CD4-positive, alpha-beta T cell (primary cell): Measurements from ENCODE around the gene POLD1. TPM values are rescaled to one million over a fixed set of nuclear protein-coding genes. Genes with fewer than 3 reads are reported as not detected.

Experiments
- ATAC-seq: fragments of 200-7000 bp; cut with Tn5 transposase; one replicate; pipeline ENCODE4 v1.10.0; 2022; ENCODE audit warnings: mild to moderate bottlenecking; ENCODE audit not compliant: poor library complexity
- CTCF ChIA-PET: fragments of 350-600 bp; sonication (Branson Sonifier 250); formaldehyde crosslinking; loops from one replicate; lab custom pipeline; 2021; ENCODE audit warnings: antibody characterized with exemption, inconsistent platforms; lab: Charles Lee
- POLR2A ChIA-PET: fragments of 350-600 bp; sonication (Branson Sonifier 250); formaldehyde crosslinking; loops from one replicate; lab custom pipeline; 2021; ENCODE audit warnings: antibody characterized with exemption, inconsistent platforms; lab: Charles Lee
- DNase-seq, 14 experiments: peaks; one replicate each; pipeline ENCODE4 v3.0.0-alpha.2; 2013 to 2020; ENCODE audit warnings: mixed read lengths in 2 of 14
- H3K27ac ChIP-seq, 2 donors: one replicate each; pipeline versions ENCODE4 v1.5.1 to v1.7.0; 2013; ENCODE audit warnings: low read length in 2 of 2, low read depth in 1 of 2, mild to moderate bottlenecking in 1 of 2
- H3K27me3 ChIP-seq, 2 experiments: 1 replicate in 1 of 2; 2 replicates in 1 of 2; pipeline versions ENCODE4 v1.6.1 to v1.7.0; 2013; ENCODE audit warnings: low read length in 2 of 2, control low read depth in 1 of 2, mild to moderate bottlenecking in 1 of 2, moderate library complexity in 1 of 2; ENCODE audit not compliant: insufficient read depth in 2 of 2, control insufficient read depth in 1 of 2
- H3K36me3 ChIP-seq: one replicate; pipeline ENCODE4 v1.6.1; 2013; ENCODE audit warnings: low read length, control low read depth; ENCODE audit not compliant: insufficient read depth
- H3K4me1 ChIP-seq: one replicate; pipeline ENCODE4 v1.6.1; 2013; ENCODE audit warnings: low read length, control low read depth; ENCODE audit not compliant: insufficient read depth
- H3K4me3 ChIP-seq: one replicate; pipeline ENCODE4 v1.5.1; 2013; ENCODE audit warnings: mild to moderate bottlenecking, low read length, moderate library complexity
- H3K9me3 ChIP-seq, 2 experiments: 1 replicate in 1 of 2; 2 replicates in 1 of 2; pipeline versions ENCODE4 v1.6.1 to v1.7.0; 2013; ENCODE audit warnings: low read length in 2 of 2, mild to moderate bottlenecking in 2 of 2, control low read depth in 1 of 2, moderate library complexity in 1 of 2; ENCODE audit not compliant: control insufficient read depth in 1 of 2, insufficient read depth in 1 of 2
- H3K27ac Mint-ChIP-seq: one replicate; pipeline ENCODE4 v1.8.0; 2020; ENCODE audit warnings: mixed read lengths
- H3K27me3 Mint-ChIP-seq: one replicate; pipeline ENCODE4 v1.8.0; 2021; ENCODE audit warnings: mixed read lengths
- H3K36me3 Mint-ChIP-seq: one replicate; pipeline ENCODE4 v1.8.0; 2021; ENCODE audit warnings: low read depth, mixed read lengths
- H3K4me1 Mint-ChIP-seq: one replicate; pipeline ENCODE4 v1.8.0; 2021; ENCODE audit warnings: low read depth, mixed read lengths
- H3K4me3 Mint-ChIP-seq: one replicate; pipeline ENCODE4 v1.8.0; 2020; ENCODE audit warnings: mild to moderate bottlenecking, mixed read lengths
- H3K9me3 Mint-ChIP-seq: one replicate; pipeline ENCODE4 v1.8.0; 2020; ENCODE audit warnings: mixed read lengths
- intact Hi-C, 2 experiments: fragments of 100-400 bp; cut with DNase I in 1 of 2; cut with micrococcal nuclease in 1 of 2; formaldehyde crosslinking; loops; one replicate each; pipeline versions ENCODE4 v1.15.1 to v1.9.0; 2023 to 2025; cut with DNase I, micrococcal nuclease
- total RNA-seq, 174 experiments: library from RNA in 2 of 174; stranded (reverse) in 2 of 174; gene quantifications; one replicate each; pipeline ENCODE4 v1.2.3 and lab custom pipeline; 2021 to 2026
- TF ChIP-seq, protein P1 (sequence below): fragments of 200-600 bp; IDR thresholded peaks from one replicate; pipeline ENCODE4 v1.8.0; 2022; ENCODE audit warnings: antibody characterized with exemption, mild to moderate bottlenecking

POLD1 gene
- total RNA-seq, 2 experiments from 2014 or later: 22.1 to 24.2 TPM

DNA sequence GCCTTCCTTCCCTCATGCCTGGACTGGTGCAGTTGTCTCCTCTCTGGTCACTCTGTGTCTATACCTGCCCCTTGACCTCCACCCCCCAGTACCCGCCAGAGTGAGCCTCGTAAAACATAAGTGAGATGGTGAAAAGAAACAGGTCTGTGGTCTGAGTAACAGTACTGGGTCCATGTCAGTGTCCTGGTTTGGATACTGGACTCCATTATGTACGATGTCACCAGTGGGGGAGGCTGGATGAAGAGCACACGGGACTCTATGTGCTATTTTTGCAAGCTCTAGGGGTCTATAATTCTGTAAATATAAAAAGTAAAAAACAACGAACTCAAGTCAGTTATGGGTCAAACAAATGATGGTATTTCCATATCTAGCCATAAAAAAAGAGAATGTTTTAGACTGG, 62.9 kb downstream of the POLD1 start:
- ChIA-PET POLR2A (no interaction called here), CTCF (no interaction called here)
- no peak for DNase-seq
- peaks cover 0 to 5% of the 10 kb centered on the region in 2 experiments for H3K9me3 ChIP-seq
- no peaks in the 10 kb centered on the region for H3K4me1 ChIP-seq
- Mint-ChIP-seq H3K27me3 (peaks cover 6% of the 10 kb centered on the region), H3K9me3 (no peaks in the 10 kb centered on the region), H3K36me3 (no peaks in the 10 kb centered on the region), H3K4me3 (no peak overlapping the region), H3K4me1 (no peaks in the 10 kb centered on the region), H3K27ac (no peak overlapping the region)
- H3K4me3 ChIP-seq: no peak overlapping the region
- H3K27me3 ChIP-seq: no peaks in the 10 kb centered on the region
- no peak overlapping the region for H3K27ac ChIP-seq
- intact Hi-C loops: no loop called here
- no peak for ATAC-seq
- TF ChIP-seq, protein P1, sequence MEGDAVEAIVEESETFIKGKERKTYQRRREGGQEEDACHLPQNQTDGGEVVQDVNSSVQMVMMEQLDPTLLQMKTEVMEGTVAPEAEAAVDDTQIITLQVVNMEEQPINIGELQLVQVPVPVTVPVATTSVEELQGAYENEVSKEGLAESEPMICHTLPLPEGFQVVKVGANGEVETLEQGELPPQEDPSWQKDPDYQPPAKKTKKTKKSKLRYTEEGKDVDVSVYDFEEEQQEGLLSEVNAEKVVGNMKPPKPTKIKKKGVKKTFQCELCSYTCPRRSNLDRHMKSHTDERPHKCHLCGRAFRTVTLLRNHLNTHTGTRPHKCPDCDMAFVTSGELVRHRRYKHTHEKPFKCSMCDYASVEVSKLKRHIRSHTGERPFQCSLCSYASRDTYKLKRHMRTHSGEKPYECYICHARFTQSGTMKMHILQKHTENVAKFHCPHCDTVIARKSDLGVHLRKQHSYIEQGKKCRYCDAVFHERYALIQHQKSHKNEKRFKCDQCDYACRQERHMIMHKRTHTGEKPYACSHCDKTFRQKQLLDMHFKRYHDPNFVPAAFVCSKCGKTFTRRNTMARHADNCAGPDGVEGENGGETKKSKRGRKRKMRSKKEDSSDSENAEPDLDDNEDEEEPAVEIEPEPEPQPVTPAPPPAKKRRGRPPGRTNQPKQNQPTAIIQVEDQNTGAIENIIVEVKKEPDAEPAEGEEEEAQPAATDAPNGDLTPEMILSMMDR: no peak
- no peaks in the 10 kb centered on the region for H3K36me3 ChIP-seq

DNA sequence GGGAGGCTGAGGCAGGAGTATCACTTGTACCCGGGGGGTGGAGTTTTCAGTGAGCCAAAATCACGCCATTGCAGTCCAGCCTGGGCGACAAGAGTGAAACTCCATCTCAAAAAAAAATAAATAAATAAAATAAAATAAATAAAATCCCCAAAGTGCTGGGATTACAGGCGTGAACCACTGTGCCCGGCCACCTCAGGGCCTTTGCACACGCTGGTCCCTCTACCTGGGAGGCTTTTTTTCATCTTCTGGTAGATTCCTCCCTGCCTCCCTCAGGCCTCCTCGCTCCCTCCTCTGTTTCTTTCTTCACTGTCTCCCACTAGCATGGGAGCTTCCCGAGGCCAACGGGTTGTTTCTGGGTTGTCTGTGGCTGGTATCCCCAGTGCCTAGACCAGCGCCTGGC, 63.6 kb downstream of the POLD1 start:
- ChIA-PET CTCF (no interaction called here), POLR2A (no interaction called here)
- intact Hi-C loops: no loop called here
- Histone ChIP-seq H3K36me3 (no peaks in the 10 kb centered on the region), H3K27ac (no peak overlapping the region), H3K4me3 (no peak overlapping the region), H3K27me3 (no peaks in the 10 kb centered on the region), H3K9me3 (peaks cover 0 to 5% of the 10 kb centered on the region in 2 experiments), H3K4me1 (no peaks in the 10 kb centered on the region)
- Mint-ChIP-seq H3K4me1 (no peaks in the 10 kb centered on the region), H3K27ac (no peak overlapping the region), H3K4me3 (no peak overlapping the region), H3K9me3 (no peaks in the 10 kb centered on the region), H3K36me3 (no peaks in the 10 kb centered on the region), H3K27me3 (peaks cover 9% of the 10 kb centered on the region)
- ATAC-seq: no peak
- no peak for DNase-seq
- TF ChIP-seq, protein P1: no peak

DNA sequence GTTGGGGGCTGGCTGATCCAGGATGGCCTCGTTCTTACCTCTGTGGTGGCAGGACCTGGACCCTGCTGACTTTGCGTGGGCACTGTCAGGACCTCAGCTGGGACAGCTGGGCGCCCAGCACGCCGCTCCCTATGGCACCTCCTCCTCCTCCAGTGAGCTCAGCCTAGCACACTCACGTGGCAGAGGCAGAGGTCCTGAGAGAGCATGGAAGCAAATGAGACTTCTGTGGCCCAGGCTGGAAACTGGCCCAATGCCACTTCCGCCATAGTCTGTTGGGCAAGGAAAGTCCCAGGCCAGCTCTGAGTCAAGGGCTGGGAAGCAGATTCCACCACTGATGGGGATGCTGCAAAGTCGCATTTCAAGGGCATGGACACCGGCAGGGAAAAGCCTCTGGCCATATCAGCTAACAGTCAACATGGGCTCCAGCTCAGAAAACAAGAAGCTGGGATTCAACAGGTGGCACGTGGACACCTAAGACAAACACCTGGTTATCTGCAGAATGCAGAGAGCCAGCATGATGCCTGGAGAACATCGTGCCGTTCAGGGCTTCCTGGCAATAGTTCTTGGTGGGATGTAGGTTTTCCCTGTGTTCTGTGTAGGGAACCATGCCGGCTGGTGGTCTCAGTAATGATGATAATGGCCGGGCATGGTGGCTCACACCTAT, 65.2 kb downstream of the POLD1 start:
- Mint-ChIP-seq H3K4me1 (no peaks in the 10 kb centered on the region), H3K27ac (no peak overlapping the region), H3K27me3 (peaks cover 9% of the 10 kb centered on the region), H3K4me3 (no peak overlapping the region), H3K36me3 (no peaks in the 10 kb centered on the region), H3K9me3 (no peaks in the 10 kb centered on the region)
- H3K4me3 ChIP-seq: no peak overlapping the region
- DNase-seq: peak in 1 of 14 experiments; percentile 9
- TF ChIP-seq, protein P1: no peak
- ChIA-PET CTCF (no interaction called here), POLR2A (no interaction called here)
- H3K4me1 ChIP-seq: no peaks in the 10 kb centered on the region
- peaks cover 0 to 5% of the 10 kb centered on the region in 2 experiments for H3K9me3 ChIP-seq
- intact Hi-C loops: no loop called here
- no peaks in the 10 kb centered on the region for H3K27me3 ChIP-seq
- ATAC-seq: no peak
- no peaks in the 10 kb centered on the region for H3K36me3 ChIP-seq
- no peak overlapping the region for H3K27ac ChIP-seq
